ENCODE data around the gene RAB22A.

RAB22A gene

GRCh38 chr20:58393299-58393698, 83.8 kb downstream of the RAB22A start:
- H3K27ac ChIP-seq (ENCODE audit: low read depth, low read length), result no peak overlapping the region
- no peaks in the 10 kb centered on the region for H3K9me3 ChIP-seq (ENCODE audit: control insufficient read depth in 1 of 2, low read length in 2 of 2)
- H3K4me3 ChIP-seq (ENCODE audit: low read depth in 1 of 2, low read length in 2 of 2), result no peak overlapping the region
- no peaks in the 10 kb centered on the region for H3K27me3 ChIP-seq (ENCODE audit: control insufficient read depth in 1 of 2, insufficient read depth in 2 of 2, low read length in 2 of 2)
- peaks cover 2 to 3% of the 10 kb centered on the region in 2 donors for H3K36me3 ChIP-seq (ENCODE audit: control insufficient read depth in 1 of 2, insufficient read depth in 2 of 2, low read length in 2 of 2)
- H3K9ac ChIP-seq (ENCODE audit: low read depth in 1 of 2, low read length in 2 of 2), result no peak overlapping the region
- peaks cover 39 to 59% of the 10 kb centered on the region in 2 donors for H3K4me1 ChIP-seq (ENCODE audit: control insufficient read depth in 1 of 2, insufficient read depth in 2 of 2, low read length in 2 of 2)

- no peaks in the 10 kb centered on the region for H3K27me3 ChIP-seq (ENCODE audit: control insufficient read depth in 1 of 2, insufficient read depth in 2 of 2, low read length in 2 of 2)
- H3K36me3 ChIP-seq (ENCODE audit: control insufficient read depth in 1 of 2, insufficient read depth in 2 of 2, low read length in 2 of 2), result peaks cover 2 to 3% of the 10 kb centered on the region in 2 donors
- peaks cover 37 to 57% of the 10 kb centered on the region in 2 donors for H3K4me1 ChIP-seq (ENCODE audit: control insufficient read depth in 1 of 2, insufficient read depth in 2 of 2, low read length in 2 of 2)
- H3K4me3 ChIP-seq (ENCODE audit: low read depth in 1 of 2, low read length in 2 of 2), result no peak overlapping the region
- H3K27ac ChIP-seq (ENCODE audit: low read depth, low read length), result no peak overlapping the region
- H3K9me3 ChIP-seq (ENCODE audit: control insufficient read depth in 1 of 2, low read length in 2 of 2), result no peaks in the 10 kb centered on the region
- no peak overlapping the region for H3K9ac ChIP-seq (ENCODE audit: low read depth in 1 of 2, low read length in 2 of 2)
Measured at GRCh38 chr20:58394801-58395200, 85.3 kb downstream of the RAB22A start.

- H3K36me3 ChIP-seq (ENCODE audit: control insufficient read depth in 1 of 2, insufficient read depth in 2 of 2, low read length in 2 of 2), result peaks cover 2 to 3% of the 10 kb centered on the region in 2 donors
- no peaks in the 10 kb centered on the region for H3K9me3 ChIP-seq (ENCODE audit: control insufficient read depth in 1 of 2, low read length in 2 of 2)
- no peak overlapping the region for H3K27ac ChIP-seq (ENCODE audit: low read depth, low read length)
- H3K27me3 ChIP-seq (ENCODE audit: control insufficient read depth in 1 of 2, insufficient read depth in 2 of 2, low read length in 2 of 2), result no peaks in the 10 kb centered on the region
- H3K4me3 ChIP-seq (ENCODE audit: low read depth in 1 of 2, low read length in 2 of 2), result no peak overlapping the region
- H3K4me1 ChIP-seq (ENCODE audit: control insufficient read depth in 1 of 2, insufficient read depth in 2 of 2, low read length in 2 of 2), result peaks cover 29 to 52% of the 10 kb centered on the region in 2 donors
- no peak overlapping the region for H3K9ac ChIP-seq (ENCODE audit: low read depth in 1 of 2, low read length in 2 of 2)
Measured at GRCh38 chr20:58395604-58396003, 86.1 kb downstream of the RAB22A start.

GRCh38 chr20:58397429-58397828, 87.9 kb downstream of the RAB22A start:
- no peaks in the 10 kb centered on the region for H3K9me3 ChIP-seq (ENCODE audit: control insufficient read depth in 1 of 2, low read length in 2 of 2)
- H3K4me3 ChIP-seq (ENCODE audit: low read depth in 1 of 2, low read length in 2 of 2), result no peak overlapping the region
- no peak overlapping the region for H3K27ac ChIP-seq (ENCODE audit: low read depth, low read length)
- peaks cover 17 to 36% of the 10 kb centered on the region in 2 donors for H3K4me1 ChIP-seq (ENCODE audit: control insufficient read depth in 1 of 2, insufficient read depth in 2 of 2, low read length in 2 of 2)
- peaks cover 0 to 2% of the 10 kb centered on the region in 2 donors for H3K36me3 ChIP-seq (ENCODE audit: control insufficient read depth in 1 of 2, insufficient read depth in 2 of 2, low read length in 2 of 2)
- H3K27me3 ChIP-seq (ENCODE audit: control insufficient read depth in 1 of 2, insufficient read depth in 2 of 2, low read length in 2 of 2), result no peaks in the 10 kb centered on the region
- no peak overlapping the region for H3K9ac ChIP-seq (ENCODE audit: low read depth in 1 of 2, low read length in 2 of 2)

- no peaks in the 10 kb centered on the region for H3K27me3 ChIP-seq (ENCODE audit: control insufficient read depth in 1 of 2, insufficient read depth in 2 of 2, low read length in 2 of 2)
- H3K4me1 ChIP-seq (ENCODE audit: control insufficient read depth in 1 of 2, insufficient read depth in 2 of 2, low read length in 2 of 2), result peaks cover 13 to 33% of the 10 kb centered on the region in 2 donors
- no peak overlapping the region for H3K9ac ChIP-seq (ENCODE audit: low read depth in 1 of 2, low read length in 2 of 2)
- no peak overlapping the region for H3K27ac ChIP-seq (ENCODE audit: low read depth, low read length)
- H3K4me3 ChIP-seq (ENCODE audit: low read depth in 1 of 2, low read length in 2 of 2), result no peak overlapping the region
- no peaks in the 10 kb centered on the region for H3K9me3 ChIP-seq (ENCODE audit: control insufficient read depth in 1 of 2, low read length in 2 of 2)
- peaks cover 0 to 2% of the 10 kb centered on the region in 2 donors for H3K36me3 ChIP-seq (ENCODE audit: control insufficient read depth in 1 of 2, insufficient read depth in 2 of 2, low read length in 2 of 2)
Measured at GRCh38 chr20:58398254-58398653, 88.7 kb downstream of the RAB22A start.

- Histone ChIP-seq H3K9ac (ENCODE audit: low read depth in 1 of 2, low read length in 2 of 2) (no peak overlapping the region), H3K4me3 (ENCODE audit: low read depth in 1 of 2, low read length in 2 of 2) (no peak overlapping the region), H3K27ac (ENCODE audit: low read depth, low read length) (no peak overlapping the region), H3K4me1 (ENCODE audit: control insufficient read depth in 1 of 2, insufficient read depth in 2 of 2, low read length in 2 of 2) (peaks cover 4 to 21% of the 10 kb centered on the region in 2 donors), H3K36me3 (ENCODE audit: control insufficient read depth in 1 of 2, insufficient read depth in 2 of 2, low read length in 2 of 2) (peaks cover 0 to 2% of the 10 kb centered on the region in 2 donors), H3K9me3 (ENCODE audit: control insufficient read depth in 1 of 2, low read length in 2 of 2) (no peaks in the 10 kb centered on the region), H3K27me3 (ENCODE audit: control insufficient read depth in 1 of 2, insufficient read depth in 2 of 2, low read length in 2 of 2) (no peaks in the 10 kb centered on the region)
Measured at GRCh38 chr20:58399926-58400325, 90.4 kb downstream of the RAB22A start.

- no peaks in the 10 kb centered on the region for H3K9me3 ChIP-seq (ENCODE audit: control insufficient read depth in 1 of 2, low read length in 2 of 2)
- no peaks in the 10 kb centered on the region for H3K27me3 ChIP-seq (ENCODE audit: control insufficient read depth in 1 of 2, insufficient read depth in 2 of 2, low read length in 2 of 2)
- peaks cover 0 to under 1% of the 10 kb centered on the region in 2 donors for H3K36me3 ChIP-seq (ENCODE audit: control insufficient read depth in 1 of 2, insufficient read depth in 2 of 2, low read length in 2 of 2)
- peaks cover 4 to 13% of the 10 kb centered on the region in 2 donors for H3K4me1 ChIP-seq (ENCODE audit: control insufficient read depth in 1 of 2, insufficient read depth in 2 of 2, low read length in 2 of 2)
- no peak overlapping the region for H3K27ac ChIP-seq (ENCODE audit: low read depth, low read length)
- H3K9ac ChIP-seq (ENCODE audit: low read depth in 1 of 2, low read length in 2 of 2), result no peak overlapping the region
- no peak overlapping the region for H3K4me3 ChIP-seq (ENCODE audit: low read depth in 1 of 2, low read length in 2 of 2)
Measured at GRCh38 chr20:58401162-58401561, 91.6 kb downstream of the RAB22A start.

- Histone ChIP-seq H3K4me1 (ENCODE audit: control insufficient read depth in 1 of 2, insufficient read depth in 2 of 2, low read length in 2 of 2) (peaks cover 4 to 18% of the 10 kb centered on the region in 2 donors), H3K36me3 (ENCODE audit: control insufficient read depth in 1 of 2, insufficient read depth in 2 of 2, low read length in 2 of 2) (no peaks in the 10 kb centered on the region), H3K27ac (ENCODE audit: low read depth, low read length) (no peak overlapping the region), H3K9ac (ENCODE audit: low read depth in 1 of 2, low read length in 2 of 2) (no peak overlapping the region), H3K4me3 (ENCODE audit: low read depth in 1 of 2, low read length in 2 of 2) (no peak overlapping the region), H3K9me3 (ENCODE audit: control insufficient read depth in 1 of 2, low read length in 2 of 2) (no peaks in the 10 kb centered on the region), H3K27me3 (ENCODE audit: control insufficient read depth in 1 of 2, insufficient read depth in 2 of 2, low read length in 2 of 2) (no peaks in the 10 kb centered on the region)
Measured at GRCh38 chr20:58402305-58402704, 92.8 kb downstream of the RAB22A start.

- Histone ChIP-seq H3K27ac (ENCODE audit: low read depth, low read length) (no peak overlapping the region), H3K4me3 (ENCODE audit: low read depth in 1 of 2, low read length in 2 of 2) (no peak overlapping the region), H3K4me1 (ENCODE audit: control insufficient read depth in 1 of 2, insufficient read depth in 2 of 2, low read length in 2 of 2) (peaks cover 4 to 18% of the 10 kb centered on the region in 2 donors), H3K27me3 (ENCODE audit: control insufficient read depth in 1 of 2, insufficient read depth in 2 of 2, low read length in 2 of 2) (no peaks in the 10 kb centered on the region), H3K9me3 (ENCODE audit: control insufficient read depth in 1 of 2, low read length in 2 of 2) (no peaks in the 10 kb centered on the region), H3K36me3 (ENCODE audit: control insufficient read depth in 1 of 2, insufficient read depth in 2 of 2, low read length in 2 of 2) (no peaks in the 10 kb centered on the region), H3K9ac (ENCODE audit: low read depth in 1 of 2, low read length in 2 of 2) (no peak overlapping the region)
Measured at GRCh38 chr20:58402827-58403226, 93.3 kb downstream of the RAB22A start.

GRCh38 chr20:58403272-58403671, 93.8 kb downstream of the RAB22A start:
- H3K27me3 ChIP-seq (ENCODE audit: control insufficient read depth in 1 of 2, insufficient read depth in 2 of 2, low read length in 2 of 2), result no peaks in the 10 kb centered on the region

More at GRCh38 chr20:58403272-58403671, 93.8 kb downstream of the RAB22A start:
- peaks cover 4 to 18% of the 10 kb centered on the region in 2 donors for H3K4me1 ChIP-seq (ENCODE audit: control insufficient read depth in 1 of 2, insufficient read depth in 2 of 2, low read length in 2 of 2)
- H3K9ac ChIP-seq (ENCODE audit: low read depth in 1 of 2, low read length in 2 of 2), result no peak overlapping the region
- no peak overlapping the region for H3K4me3 ChIP-seq (ENCODE audit: low read depth in 1 of 2, low read length in 2 of 2)
- H3K36me3 ChIP-seq (ENCODE audit: control insufficient read depth in 1 of 2, insufficient read depth in 2 of 2, low read length in 2 of 2), result no peaks in the 10 kb centered on the region
- no peak overlapping the region for H3K27ac ChIP-seq (ENCODE audit: low read depth, low read length)
- no peaks in the 10 kb centered on the region for H3K9me3 ChIP-seq (ENCODE audit: control insufficient read depth in 1 of 2, low read length in 2 of 2)

Data from duodenal mucosa (tissue), 2 donors.